ENCODE results near the gene DCDC2C.

DCDC2C gene

GRCh38 chr2:3864943-3865865 lies 161.8 kb downstream of the DCDC2C start:
- Histone ChIP-seq H3K4me2 (no peak overlapping the region), H2AFZ (ENCODE audit: low read depth) (no peak overlapping the region), H3K4me1 (ENCODE audit: low read depth, poor library complexity, severe bottlenecking) (no peaks in the 10 kb centered on the region), H4K20me1 (ENCODE audit: insufficient read depth) (no peaks in the 10 kb centered on the region), H3K36me3 (ENCODE audit: insufficient read depth) (no peaks in the 10 kb centered on the region), H3K4me3 (IDR thresholded peaks at IDR 0.05; ENCODE audit: insufficient read depth, low read depth, low read length) (no peak overlapping the region), H3K9ac (no peak overlapping the region), H3K27me3 (ENCODE audit: insufficient read depth, low read depth) (no peaks in the 10 kb centered on the region), H3K79me2 (ENCODE audit: insufficient read depth, low read depth) (no peaks in the 10 kb centered on the region), H3K27ac (no peak overlapping the region)
- no peak for TF ChIP-seq CTCF (conservative IDR thresholded peaks at IDR 0.05; ENCODE audit: low read depth, low read length)

- no peak overlapping the region for H3K4me3 ChIP-seq (IDR thresholded peaks at IDR 0.05; ENCODE audit: insufficient read depth, low read depth, low read length)
- no peaks in the 10 kb centered on the region for H3K79me2 ChIP-seq (ENCODE audit: insufficient read depth, low read depth)
- no peaks in the 10 kb centered on the region for H4K20me1 ChIP-seq (ENCODE audit: insufficient read depth)
- H3K9ac ChIP-seq, result no peak overlapping the region
- no peaks in the 10 kb centered on the region for H3K4me1 ChIP-seq (ENCODE audit: low read depth, poor library complexity, severe bottlenecking)
- no peaks in the 10 kb centered on the region for H3K27me3 ChIP-seq (ENCODE audit: insufficient read depth, low read depth)
- TF ChIP-seq CTCF (conservative IDR thresholded peaks at IDR 0.05; ENCODE audit: low read depth, low read length), result no peak
- no peak overlapping the region for H3K4me2 ChIP-seq
- H3K36me3 ChIP-seq (ENCODE audit: insufficient read depth), result no peaks in the 10 kb centered on the region
- H3K27ac ChIP-seq, result no peak overlapping the region
- H2AFZ ChIP-seq (ENCODE audit: low read depth), result no peak overlapping the region
Measured at GRCh38 chr2:3867469-3867868, 164.1 kb downstream of the DCDC2C start.

GRCh38 chr2:3868012-3868805 lies 164.8 kb downstream of the DCDC2C start:
- no peaks in the 10 kb centered on the region for H4K20me1 ChIP-seq (ENCODE audit: insufficient read depth)
- no peaks in the 10 kb centered on the region for H3K27me3 ChIP-seq (ENCODE audit: insufficient read depth, low read depth)
- H3K79me2 ChIP-seq (ENCODE audit: insufficient read depth, low read depth), result no peaks in the 10 kb centered on the region
- no peak overlapping the region for H3K9ac ChIP-seq
- H3K4me3 ChIP-seq (IDR thresholded peaks at IDR 0.05; ENCODE audit: insufficient read depth, low read depth, low read length), result no peak overlapping the region
- no peaks in the 10 kb centered on the region for H3K4me1 ChIP-seq (ENCODE audit: low read depth, poor library complexity, severe bottlenecking)
- TF ChIP-seq CTCF (conservative IDR thresholded peaks at IDR 0.05; ENCODE audit: low read depth, low read length), result no peak
- no peak overlapping the region for H2AFZ ChIP-seq (ENCODE audit: low read depth)
- H3K36me3 ChIP-seq (ENCODE audit: insufficient read depth), result no peaks in the 10 kb centered on the region
- H3K27ac ChIP-seq, result no peak overlapping the region
- no peak overlapping the region for H3K4me2 ChIP-seq

GRCh38 chr2:3870222-3870621 lies 166.8 kb downstream of the DCDC2C start:
- H3K27ac ChIP-seq, result no peak overlapping the region
- no peaks in the 10 kb centered on the region for H3K36me3 ChIP-seq (ENCODE audit: insufficient read depth)
- H3K4me1 ChIP-seq (ENCODE audit: low read depth, poor library complexity, severe bottlenecking), result no peaks in the 10 kb centered on the region
- H4K20me1 ChIP-seq (ENCODE audit: insufficient read depth), result no peaks in the 10 kb centered on the region
- H3K4me3 ChIP-seq (IDR thresholded peaks at IDR 0.05; ENCODE audit: insufficient read depth, low read depth, low read length), result no peak overlapping the region
- no peak overlapping the region for H2AFZ ChIP-seq (ENCODE audit: low read depth)
- H3K9ac ChIP-seq, result no peak overlapping the region
- no peaks in the 10 kb centered on the region for H3K27me3 ChIP-seq (ENCODE audit: insufficient read depth, low read depth)
- TF ChIP-seq CTCF (conservative IDR thresholded peaks at IDR 0.05; ENCODE audit: low read depth, low read length), result no peak
- H3K79me2 ChIP-seq (ENCODE audit: insufficient read depth, low read depth), result no peaks in the 10 kb centered on the region
- H3K4me2 ChIP-seq, result no peak overlapping the region
